Adipose tissue (tissue), 3 donors: ENCODE results near the gene HK2. TPM values are rescaled to one million over a fixed set of nuclear protein-coding genes. Genes with fewer than 3 reads are reported as not detected.

Source experiments
- H3K27ac ChIP-seq: one replicate; pipeline ENCODE4 v1.5.1; 2013; ENCODE audit warnings: low read depth, low read length
- WGBS, 3 donors: extraction: QIAGEN DNeasy Blood & Tissue Kit; methylation state at CpG; one replicate each; pipeline ENCODE4 v1.1.7; 2013; 5-methylcytosine and 5-hydroxymethylcytosine counted together
- polyA plus RNA-seq, 3 donors: library from polyadenylated mRNA; stranded (reverse); fragments of 200-250 nt; gene quantifications; one replicate each; pipeline ENCODE4 v1.2.3, GENCODE V29; 2013
- donor health status: healthy with polysubstance abuse.
- donor health status: Bipolar disorder and iron deficiency.
- donor health status: healthy.

Gene HK2
- polyA plus RNA-seq, 3 donors: 11.8 to 123 (median 18.2) TPM

GRCh38 chr2:74910245-74910644 is 76.3 kb downstream of the HK2 start:
- WGBS, 3 donors: 86 to 94% (median 87%) methylated on average over 1 of the region's 1 CpG
- no peak overlapping the region for H3K27ac ChIP-seq

- no peak overlapping the region for H3K27ac ChIP-seq
These were observed 77.1 kb downstream of the HK2 start for GRCh38 chr2:74911061-74911460.

GRCh38 chr2:74915743-74916142 is 81.8 kb downstream of the HK2 start:
- 65 to 73% (median 71%) methylated on average over 4 of the region's 4 CpGs for WGBS, 3 donors
- no peak overlapping the region for H3K27ac ChIP-seq

More at GRCh38 chr2:74911061-74911460, 77.1 kb downstream of the HK2 start:
- 64 to 73% (median 66%) methylated on average over 4 of the region's 4 CpGs for WGBS, 3 donors

- whole genome bisulfite sequencing, 3 donors: 64 to 67% (median 65%) methylated on average over 2 of the region's 2 CpGs
- H3K27ac ChIP-seq: no peak overlapping the region
These were observed 82.5 kb downstream of the HK2 start for GRCh38 chr2:74916394-74916793.

GRCh38 chr2:74917702-74918619 is 84.0 kb downstream of the HK2 start:
- 77 to 84% (median 84%) methylated on average over 20 of the region's 20 CpGs for WGBS, 3 donors
- H3K27ac ChIP-seq: no peak overlapping the region

- 1 to 4% (median 3%) methylated on average over 31 to 34 of the region's 34 CpGs for WGBS, 3 donors
- no peak overlapping the region for H3K27ac ChIP-seq
These were observed 85.9 kb downstream of the HK2 start for GRCh38 chr2:74919827-74920226.

- 83 to 98% (median 89%) methylated on average over 2 of the region's 2 CpGs for WGBS, 3 donors
- no peak overlapping the region for H3K27ac ChIP-seq
These were observed 87.4 kb downstream of the HK2 start for GRCh38 chr2:74921236-74921736.

GRCh38 chr2:74922592-74923227 is 88.8 kb downstream of the HK2 start:
- 42 to 72% (median 43%) methylated on average over 5 of the region's 5 CpGs for WGBS, 3 donors
- no peak overlapping the region for H3K27ac ChIP-seq

GRCh38 chr2:74924463-74925265 is 90.7 kb downstream of the HK2 start:
- 79 to 93% (median 90%) methylated on average over 11 of the region's 11 CpGs for WGBS, 3 donors
- H3K27ac ChIP-seq: no peak overlapping the region

GRCh38 chr2:74925361-74925786 is 91.4 kb downstream of the HK2 start:
- H3K27ac ChIP-seq: no peak overlapping the region
- 60 to 78% (median 60%) methylated on average over 2 of the region's 2 CpGs for WGBS, 3 donors

GRCh38 chr2:74927621-74928020 is 93.7 kb downstream of the HK2 start:
- no peak overlapping the region for H3K27ac ChIP-seq
- 79 to 83% (median 83%) methylated on average over 5 of the region's 5 CpGs for WGBS, 3 donors

GRCh38 chr2:74930811-74931486 is 97.0 kb downstream of the HK2 start:
- H3K27ac ChIP-seq: no peak overlapping the region
- WGBS, 3 donors: 87 to 95% (median 91%) methylated on average over 8 of the region's 8 CpGs

GRCh38 chr2:74931940-74932339 is 98.0 kb downstream of the HK2 start:
- 65 to 100% (median 95%) methylated on average over 2 of the region's 2 CpGs for WGBS, 3 donors

GRCh38 chr2:74935975-74936391 is 102.1 kb downstream of the HK2 start:
- 90 to 91% (median 91%) methylated on average over 4 of the region's 4 CpGs for WGBS, 3 donors

More at GRCh38 chr2:74931940-74932339, 98.0 kb downstream of the HK2 start:
- H3K27ac ChIP-seq: no peak overlapping the region

GRCh38 chr2:74937221-74937880 is 103.4 kb downstream of the HK2 start:
- H3K27ac ChIP-seq: no peak overlapping the region
- 90 to 94% (median 94%) methylated on average over 6 of the region's 6 CpGs for WGBS, 3 donors

More at GRCh38 chr2:74935975-74936391, 102.1 kb downstream of the HK2 start:
- no peak overlapping the region for H3K27ac ChIP-seq

- H3K27ac ChIP-seq: no peak overlapping the region
- 89 to 96% (median 96%) methylated on average over 4 of the region's 4 CpGs for WGBS, 3 donors
These were observed 104.3 kb downstream of the HK2 start for GRCh38 chr2:74938264-74938663.
